ENCODE data around the gene NUP62. TPM values are rescaled to one million over a fixed set of nuclear protein-coding genes. Genes with fewer than 3 reads are reported as not detected.

The NUP62 gene
- total RNA-seq, 1 experiment from 2014 or later = 127 TPM

GRCh38 chr19:49881186-49881585 is 48.1 kb downstream of the NUP62 start:
- Mint-ChIP-seq H3K4me1 (peaks cover 11 to 16% of the 10 kb centered on the region in 2 experiments), H3K4me3 (no peak overlapping the region; a peak in 1 of 5 replicates), H3K9me3 (no peaks in the 10 kb centered on the region), H3K27me3 (ENCODE audit: low read depth) (no peaks in the 10 kb centered on the region), H3K36me3 (ENCODE audit: insufficient read depth in 1 of 3, low read depth in 3 of 3) (peaks cover 53 to 67% (median 67%) of the 10 kb centered on the region in 3 experiments), H3K27ac (no peak overlapping the region)
- Histone ChIP-seq H3K56ac (ENCODE audit: insufficient read length, low read depth, low read length) (no peak overlapping the region), H3K18ac (ENCODE audit: insufficient read length, low read depth, low read length) (no peak overlapping the region), H3K4ac (ENCODE audit: low read depth, low read length) (no peak overlapping the region), H2BK120ac (ENCODE audit: low read depth, low read length, poor library complexity, severe bottlenecking) (no peak overlapping the region), H2BK15ac (ENCODE audit: low read depth, low read length) (no peak overlapping the region), H4K8ac (replicated peaks; ENCODE audit: insufficient read length, low read depth, low read length) (no peak overlapping the region), H3K4me1 (ENCODE audit: insufficient read depth, low read length) (no peaks in the 10 kb centered on the region), H3K9ac (ENCODE audit: extremely low read depth, insufficient read length, low read length) (no peak overlapping the region), H2BK12ac (ENCODE audit: insufficient read length, low read depth, low read length) (no peak overlapping the region), H2BK20ac (ENCODE audit: low read depth, low read length, poor library complexity, severe bottlenecking) (no peak overlapping the region), H4K5ac (ENCODE audit: insufficient read length, low read depth, low read length) (no peak overlapping the region), H2AFZ (ENCODE audit: low read length) (no peak overlapping the region), H3K14ac (ENCODE audit: insufficient read depth, low read length) (no peak overlapping the region), H3T11ph (ENCODE audit: low read length) (no peak overlapping the region), H4K20me1 (ENCODE audit: control insufficient read depth, insufficient read depth, insufficient read length) (no peaks in the 10 kb centered on the region), H4K91ac (ENCODE audit: insufficient read length, low read depth, low read length) (no peak overlapping the region), H3K23ac (ENCODE audit: insufficient read length, low read depth, low read length) (no peak overlapping the region), H3K23me2 (ENCODE audit: insufficient read length, low read depth, low read length, poor library complexity, severe bottlenecking) (peaks cover 6% of the 10 kb centered on the region), H2AK5ac (ENCODE audit: insufficient read length, low read length) (no peak overlapping the region), H3K4me2 (ENCODE audit: insufficient read depth, insufficient read length, low read length) (no peak overlapping the region), H3K27me3 (ENCODE audit: insufficient read depth, low read length) (no peaks in the 10 kb centered on the region), H3K79me1 (ENCODE audit: insufficient read depth, low read depth, low read length, poor library complexity, severe bottlenecking) (no peaks in the 10 kb centered on the region), H2BK5ac (ENCODE audit: insufficient read length, low read length) (no peak overlapping the region), H3K79me2 (ENCODE audit: insufficient read depth, low read length) (no peaks in the 10 kb centered on the region), H3K9me3 (ENCODE audit: control insufficient read depth, low read depth, low read length) (no peaks in the 10 kb centered on the region), H3K27ac (ENCODE audit: insufficient read length, low read depth, low read length) (no peak overlapping the region)
- WGBS (ENCODE audit: extremely low coverage, insufficient read length, low lambda C conversion rate) = no CpG with 5 or more reads among the region's 17 CpGs
- no peak for DNase-seq
- TF ChIP-seq CTCF (conservative IDR thresholded peaks at IDR 0.05) = no peak
